Measurements from ENCODE around the gene MITF. TPM values are rescaled to one million over a fixed set of nuclear protein-coding genes. Genes with fewer than 3 reads are reported as not detected.
A peak's percentile ranks its signal among the peaks of the same experiment; 100 is the strongest.

MITF gene
- total and polyA plus RNA-seq, 8 donors = 3.5 to 61.3 (median 15.5) TPM

- peaks cover 6 to 45% (median 26%) of the 10 kb centered on the region in 4 donors for H3K4me1 ChIP-seq
- H3K9me3 ChIP-seq = no peaks in the 10 kb centered on the region
- DNase-seq = no peak
- H3K27ac ChIP-seq = no peak overlapping the region
- no peaks in the 10 kb centered on the region for H3K36me3 ChIP-seq
- 49 to 76% (median 59%) methylated on average over 4 of the region's 4 CpGs for WGBS, 5 donors
- TF ChIP-seq POLR2AphosphoS5 (IDR thresholded peaks at IDR 0.05) = no peak
- no peak for TF ChIP-seq POLR2A (IDR thresholded peaks at IDR 0.05)
- TF ChIP-seq, protein P1, sequence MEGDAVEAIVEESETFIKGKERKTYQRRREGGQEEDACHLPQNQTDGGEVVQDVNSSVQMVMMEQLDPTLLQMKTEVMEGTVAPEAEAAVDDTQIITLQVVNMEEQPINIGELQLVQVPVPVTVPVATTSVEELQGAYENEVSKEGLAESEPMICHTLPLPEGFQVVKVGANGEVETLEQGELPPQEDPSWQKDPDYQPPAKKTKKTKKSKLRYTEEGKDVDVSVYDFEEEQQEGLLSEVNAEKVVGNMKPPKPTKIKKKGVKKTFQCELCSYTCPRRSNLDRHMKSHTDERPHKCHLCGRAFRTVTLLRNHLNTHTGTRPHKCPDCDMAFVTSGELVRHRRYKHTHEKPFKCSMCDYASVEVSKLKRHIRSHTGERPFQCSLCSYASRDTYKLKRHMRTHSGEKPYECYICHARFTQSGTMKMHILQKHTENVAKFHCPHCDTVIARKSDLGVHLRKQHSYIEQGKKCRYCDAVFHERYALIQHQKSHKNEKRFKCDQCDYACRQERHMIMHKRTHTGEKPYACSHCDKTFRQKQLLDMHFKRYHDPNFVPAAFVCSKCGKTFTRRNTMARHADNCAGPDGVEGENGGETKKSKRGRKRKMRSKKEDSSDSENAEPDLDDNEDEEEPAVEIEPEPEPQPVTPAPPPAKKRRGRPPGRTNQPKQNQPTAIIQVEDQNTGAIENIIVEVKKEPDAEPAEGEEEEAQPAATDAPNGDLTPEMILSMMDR (IDR thresholded peaks at IDR 0.05) = no peak
- H3K27me3 ChIP-seq = no peaks in the 10 kb centered on the region
- H3K4me3 ChIP-seq = no peak overlapping the region
- intact Hi-C loops (cut with DNase I; ENCODE audit: low total_unique reads) = no loop called here
Measured at GRCh38 chr3:69781593-69781992, 42.3 kb downstream of the MITF start.

GRCh38 chr3:69784954-69785514 is 45.8 kb downstream of the MITF start:
- H3K4me3 ChIP-seq = no peak overlapping the region
- DNase-seq = peak in 1 of 2 donors; percentile 37
- intact Hi-C loops (cut with DNase I; ENCODE audit: low total_unique reads) = no loop called here
- 32 to 56% (median 49%) methylated on average over 7 of the region's 7 CpGs for WGBS, 5 donors
- no peak for TF ChIP-seq POLR2AphosphoS5 (IDR thresholded peaks at IDR 0.05)
- TF ChIP-seq POLR2A (IDR thresholded peaks at IDR 0.05) = no peak
- TF ChIP-seq, protein P1 (IDR thresholded peaks at IDR 0.05) = no peak
- TF ChIP-seq EP300 (IDR thresholded peaks at IDR 0.05) = no peak
- no peaks in the 10 kb centered on the region for H3K36me3 ChIP-seq
- H3K9me3 ChIP-seq = no peaks in the 10 kb centered on the region
- H3K27me3 ChIP-seq = no peaks in the 10 kb centered on the region
- H3K27ac ChIP-seq = peak overlapping the region in 1 of 5 donors; percentile 56
- peaks cover 6 to 58% (median 28%) of the 10 kb centered on the region in 4 donors for H3K4me1 ChIP-seq

DNA sequence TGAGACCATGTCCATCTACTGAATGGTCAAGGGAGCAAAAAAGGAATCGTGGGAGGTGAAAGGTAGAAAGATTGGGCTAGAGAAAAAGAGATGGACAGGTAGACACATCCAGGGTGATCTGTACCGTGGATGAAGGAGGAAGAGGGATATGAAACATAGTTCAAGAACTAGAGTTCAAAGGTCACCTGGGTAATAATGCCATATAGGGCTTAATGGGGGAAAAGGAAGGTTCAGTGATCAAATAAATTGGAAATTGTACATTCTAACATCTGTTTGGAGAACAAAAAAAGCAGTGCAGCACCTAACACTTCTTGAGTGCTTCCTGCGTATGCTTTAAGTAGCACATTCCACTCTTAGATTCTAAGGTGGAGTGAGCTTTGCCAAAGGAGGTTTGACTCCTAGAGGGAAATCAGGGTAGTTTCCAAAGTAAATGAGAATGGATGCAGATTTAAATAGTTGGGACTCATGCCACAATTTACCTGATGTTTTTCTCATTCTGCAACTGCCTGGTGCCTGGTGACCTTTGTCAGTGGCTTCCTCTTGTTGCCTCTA is 46.6 kb downstream of the MITF start:
- Histone ChIP-seq H3K27ac (peak overlapping the region in 1 of 5 donors; percentile 56), H3K9me3 (no peaks in the 10 kb centered on the region), H3K27me3 (no peaks in the 10 kb centered on the region), H3K4me3 (no peak overlapping the region), H3K4me1 (peaks cover 6 to 58% (median 28%) of the 10 kb centered on the region in 4 donors), H3K36me3 (no peaks in the 10 kb centered on the region)
- DNase-seq = no peak
- intact Hi-C loops (cut with DNase I; ENCODE audit: low total_unique reads) = no loop called here
- 79 to 93% (median 86%) methylated on average over 3 of the region's 3 CpGs for WGBS, 5 donors
- TF ChIP-seq POLR2A (IDR thresholded peaks at IDR 0.05) (no peak), EP300 (IDR thresholded peaks at IDR 0.05) (no peak), POLR2AphosphoS5 (IDR thresholded peaks at IDR 0.05) (no peak)
- TF ChIP-seq, protein P1 (IDR thresholded peaks at IDR 0.05) = no peak

GRCh38 chr3:69786854-69787253 is 47.6 kb downstream of the MITF start:
- DNase-seq = no peak
- Histone ChIP-seq H3K9me3 (no peaks in the 10 kb centered on the region), H3K36me3 (no peaks in the 10 kb centered on the region), H3K27ac (peak overlapping the region in 1 of 5 donors; percentile 39), H3K4me3 (no peak overlapping the region), H3K27me3 (no peaks in the 10 kb centered on the region), H3K4me1 (peaks cover 6 to 59% (median 28%) of the 10 kb centered on the region in 4 donors)
- WGBS, 5 donors = 59 to 79% (median 67%) methylated on average over 4 of the region's 4 CpGs
- TF ChIP-seq, protein P1 (IDR thresholded peaks at IDR 0.05) = no peak
- TF ChIP-seq EP300 (IDR thresholded peaks at IDR 0.05) = no peak
- TF ChIP-seq POLR2AphosphoS5 (IDR thresholded peaks at IDR 0.05) = no peak
- no peak for TF ChIP-seq POLR2A (IDR thresholded peaks at IDR 0.05)
- intact Hi-C loops (cut with DNase I; ENCODE audit: low total_unique reads) = no loop called here

Data from stomach (tissue), 9 donors.